Renal cortical epithelial cell (primary cell): Measurements from ENCODE around the gene CCDC127. TPM values are rescaled to one million over a fixed set of nuclear protein-coding genes. Genes with fewer than 3 reads are reported as not detected.
A peak's percentile ranks its signal among the peaks of the same experiment; 100 is the strongest.
"Not testable (repeated sequence)": the region's sequence is repeated elsewhere in the genome, so short reads cannot be mapped to it uniquely, and the experiment has no call there.

Source experiments
- DNase-seq: peaks from one replicate; pipeline ENCODE4 v3.0.0-alpha.2; 2011; ENCODE audit warnings: low read depth
- total RNA-seq: library from RNA; depleted of rRNA; stranded (reverse); fragments of >200 nt; gene quantifications from 2 replicates; pipeline ENCODE4 v1.2.3, GENCODE V29; 2014

CCDC127 gene
- total RNA-seq, result 3.6 and 9.9 TPM in 2 replicates

DNA sequence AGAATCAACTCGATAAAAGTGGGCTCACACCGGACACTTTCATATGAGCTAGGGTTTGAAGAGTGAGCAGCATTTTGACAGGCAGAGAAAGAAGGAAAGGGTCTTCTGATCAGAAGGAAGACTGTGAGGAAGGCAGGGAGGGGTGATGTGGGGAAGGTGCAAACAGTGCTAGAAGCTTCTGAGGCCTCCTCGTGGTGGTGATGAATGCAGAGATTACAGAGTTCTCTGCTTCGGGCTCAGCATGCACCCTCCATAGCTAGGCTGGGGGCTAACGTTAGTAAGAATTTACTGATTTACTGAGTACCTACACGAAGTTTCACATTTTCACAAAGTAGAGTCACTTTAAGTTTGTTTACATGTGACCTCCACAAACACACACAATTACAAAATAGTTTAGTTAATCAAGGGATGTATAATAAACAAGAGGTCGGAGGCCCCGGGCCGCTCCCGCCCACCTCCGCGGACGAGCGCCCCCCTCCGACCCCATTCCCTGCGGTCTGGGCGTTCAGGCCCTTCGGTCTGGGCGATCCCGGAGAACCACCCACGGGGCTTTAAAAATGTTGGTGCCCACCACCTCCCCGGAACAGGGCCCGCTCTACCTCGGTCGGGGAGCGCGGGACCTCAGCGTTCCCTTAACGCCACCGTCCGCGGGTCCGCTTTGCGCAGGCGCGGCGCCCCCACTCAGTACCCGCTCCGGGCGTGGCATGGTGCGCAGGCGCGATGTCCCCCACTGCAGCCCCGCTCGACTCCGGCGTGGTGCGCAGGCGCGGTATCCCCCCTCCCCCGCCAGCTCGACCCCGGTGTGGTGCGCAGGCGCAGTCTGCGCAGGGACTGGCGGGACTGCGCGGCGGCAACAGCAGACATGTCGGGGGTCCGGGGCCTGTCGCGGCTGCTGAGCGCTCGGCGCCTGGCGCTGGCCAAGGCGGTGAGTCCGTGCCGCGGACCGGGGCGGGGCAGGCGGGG, at the start of gene CCDC127, which contains the start of gene SDHA:
Gene CCDC127 (minus strand): TSS at position 660 of the 963 bp plus-strand sequence. CDS start 1,304 bp downstream, outside the sequence.
Gene SDHA (plus strand): TSS at position 827 of the 963 bp plus-strand sequence. CDS start 36 bp downstream, at position 863.
- DNase-seq, result peak; percentile 72

DNA sequence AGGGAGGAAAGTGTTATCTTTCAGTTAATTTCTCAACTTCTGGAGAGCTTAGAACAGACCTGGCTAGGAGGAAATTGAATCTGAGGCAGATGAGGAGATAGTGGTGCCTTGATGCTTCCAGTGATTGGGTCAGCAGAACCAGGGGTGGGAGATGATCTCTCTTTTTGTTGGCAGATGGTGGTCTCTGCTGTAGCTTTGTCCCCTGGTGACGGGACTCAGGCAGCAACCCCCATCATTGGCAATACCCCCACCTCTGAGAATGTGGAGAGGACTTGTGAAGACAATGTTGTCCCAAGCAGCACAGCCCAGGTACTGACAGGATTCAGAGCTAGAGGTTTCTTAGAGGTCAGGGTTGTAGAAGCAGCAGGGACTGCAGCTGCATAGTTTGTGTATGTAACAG, 49.8 kb upstream of the CCDC127 start:
- DNase-seq, result no peak

DNA sequence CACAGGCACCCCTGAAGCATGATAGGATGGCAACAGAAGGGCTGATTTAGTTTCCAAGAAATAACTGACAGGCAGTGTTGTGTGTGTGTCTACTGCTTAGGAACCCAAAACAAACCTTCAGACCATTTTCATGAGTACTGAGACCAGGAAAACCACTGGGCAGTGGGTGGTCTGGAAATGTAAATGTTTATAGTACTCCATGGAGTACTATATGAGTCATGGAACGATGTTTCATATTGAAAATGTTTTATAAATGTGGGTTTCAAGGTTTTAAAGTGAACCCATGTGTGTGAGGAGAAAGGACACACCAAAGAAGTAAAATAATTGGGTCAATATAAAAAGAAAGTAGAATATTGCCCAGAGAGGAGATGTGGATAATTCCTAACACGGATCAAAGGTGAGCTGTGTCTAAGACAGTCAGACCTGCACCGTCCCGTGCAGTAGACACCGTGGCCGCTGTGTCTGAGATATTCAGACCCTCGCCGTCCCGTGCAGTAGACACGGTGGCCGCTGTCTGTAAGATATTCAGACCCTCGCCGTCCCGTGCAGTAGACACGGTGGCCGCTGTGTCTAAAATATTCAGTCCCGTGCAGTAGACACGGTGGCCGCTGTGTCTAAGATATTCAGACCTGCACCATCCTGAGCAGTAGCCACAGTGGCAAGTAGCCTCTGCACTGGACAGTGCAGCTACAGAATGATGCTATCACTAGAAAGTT, 48.5 kb upstream of the CCDC127 start:
- not testable (repeated sequence) for DNase-seq

GRCh38 chr5:264338-264737, 46.4 kb upstream of the CCDC127 start:
- DNase-seq, result no peak

DNA sequence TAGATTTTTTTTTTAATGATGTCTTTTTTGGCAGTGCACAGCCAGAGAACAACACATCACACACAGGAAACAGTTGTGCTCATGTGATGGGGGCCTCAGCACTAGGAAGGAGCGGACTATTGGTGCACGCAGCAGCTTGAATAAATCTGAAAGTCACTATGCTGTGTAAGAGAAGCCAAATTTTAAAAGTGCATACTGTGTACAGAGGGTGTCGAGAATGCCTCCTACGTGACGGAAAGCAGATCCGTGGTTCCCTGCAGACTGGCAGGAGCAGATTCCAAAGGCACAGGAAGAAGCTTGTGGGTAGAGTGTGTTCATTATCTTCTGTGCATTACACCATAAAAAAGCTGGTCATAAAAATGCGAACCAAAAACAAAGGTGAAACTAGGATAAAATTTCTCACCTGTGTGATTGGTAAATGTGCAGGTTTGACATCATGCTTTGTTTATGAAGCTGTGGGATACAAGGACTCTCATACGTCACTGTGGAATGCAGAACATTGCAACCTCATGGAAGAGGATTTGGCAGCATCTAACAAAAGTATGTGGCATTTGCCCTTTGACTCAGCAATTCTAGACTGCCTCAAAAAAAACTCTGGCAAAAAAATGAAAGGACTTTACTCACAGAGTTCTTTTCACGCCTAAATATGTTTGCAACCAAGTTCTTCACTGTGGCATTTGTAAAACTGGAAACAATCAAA, 45.5 kb upstream of the CCDC127 start:
- DNase-seq, result peak; percentile 95

DNA sequence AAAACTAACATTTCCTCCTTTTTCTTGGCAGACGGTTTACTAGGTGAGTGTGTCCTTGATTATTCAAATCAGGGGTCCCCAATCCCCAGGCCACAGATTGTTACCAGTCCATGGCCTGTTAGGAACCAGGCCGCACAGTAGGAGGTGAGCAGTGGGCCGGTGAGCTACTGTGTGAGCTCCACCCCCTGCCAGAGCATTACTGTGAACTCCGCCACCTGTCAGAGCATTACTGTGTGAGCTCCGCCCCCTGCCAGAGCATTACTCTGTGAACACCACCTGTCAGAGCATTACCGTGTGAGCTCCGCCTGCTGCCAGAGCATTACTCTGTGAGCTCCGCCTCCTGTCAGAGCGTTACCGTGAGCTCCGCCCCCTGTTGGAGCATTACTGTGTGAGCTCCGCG, 39.2 kb upstream of the CCDC127 start:
- DNase-seq, result no peak

DNA sequence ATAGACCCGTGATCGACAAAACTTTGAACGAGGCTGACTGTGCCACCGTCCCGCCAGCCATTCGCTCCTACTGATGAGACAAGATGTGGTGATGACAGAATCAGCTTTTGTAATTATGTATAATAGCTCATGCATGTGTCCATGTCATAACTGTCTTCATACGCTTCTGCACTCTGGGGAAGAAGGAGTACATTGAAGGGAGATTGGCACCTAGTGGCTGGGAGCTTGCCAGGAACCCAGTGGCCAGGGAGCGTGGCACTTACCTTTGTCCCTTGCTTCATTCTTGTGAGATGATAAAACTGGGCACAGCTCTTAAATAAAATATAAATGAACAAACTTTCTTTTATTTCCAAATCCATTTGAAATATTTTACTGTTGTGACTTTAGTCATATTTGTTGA, 38.4 kb upstream of the CCDC127 start:
- not testable (repeated sequence) for DNase-seq

DNA sequence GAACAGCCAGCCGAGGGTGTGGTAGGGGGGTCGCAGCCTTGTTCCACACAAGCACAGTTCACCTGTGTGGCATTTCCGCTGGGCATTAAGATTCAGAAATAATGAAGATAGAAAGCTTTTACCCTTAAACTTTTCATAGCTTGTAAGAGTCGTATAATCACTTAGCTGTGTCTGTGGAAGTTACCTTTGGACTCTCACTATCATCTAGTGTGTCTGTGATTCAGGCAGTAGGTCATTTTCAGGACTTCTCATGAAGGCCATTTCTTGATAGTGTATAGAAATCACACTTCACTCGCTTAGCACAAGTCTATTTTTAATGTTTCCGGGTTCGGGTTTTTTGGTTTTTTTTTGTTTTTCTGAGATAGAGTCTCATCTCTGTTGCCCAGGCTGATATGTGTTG, 37.2 kb upstream of the CCDC127 start:
- not testable (repeated sequence) for DNase-seq

GRCh38 chr5:254322-254721, 36.4 kb upstream of the CCDC127 start:
- not testable (repeated sequence) for DNase-seq

DNA sequence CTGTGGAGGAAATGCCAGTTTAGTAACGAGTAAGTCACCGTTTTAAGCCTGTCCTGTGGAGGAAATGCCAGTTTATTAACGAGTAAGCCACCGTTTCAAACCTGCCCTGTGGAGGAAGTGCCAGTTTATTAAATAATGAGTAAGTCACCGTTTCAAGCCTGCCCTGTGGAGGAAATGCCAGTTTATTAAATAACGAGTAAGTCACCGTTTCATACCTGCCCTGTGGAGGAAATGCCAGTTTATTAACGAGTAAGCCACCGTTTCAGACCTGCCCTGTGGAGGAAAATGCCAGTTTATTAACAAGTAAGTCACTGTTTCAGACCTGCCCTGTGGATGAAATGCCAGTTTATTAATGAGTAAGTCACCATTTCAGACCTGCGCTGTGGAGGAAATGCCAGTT, 34.6 kb upstream of the CCDC127 start:
- peak; percentile 70 for DNase-seq

DNA sequence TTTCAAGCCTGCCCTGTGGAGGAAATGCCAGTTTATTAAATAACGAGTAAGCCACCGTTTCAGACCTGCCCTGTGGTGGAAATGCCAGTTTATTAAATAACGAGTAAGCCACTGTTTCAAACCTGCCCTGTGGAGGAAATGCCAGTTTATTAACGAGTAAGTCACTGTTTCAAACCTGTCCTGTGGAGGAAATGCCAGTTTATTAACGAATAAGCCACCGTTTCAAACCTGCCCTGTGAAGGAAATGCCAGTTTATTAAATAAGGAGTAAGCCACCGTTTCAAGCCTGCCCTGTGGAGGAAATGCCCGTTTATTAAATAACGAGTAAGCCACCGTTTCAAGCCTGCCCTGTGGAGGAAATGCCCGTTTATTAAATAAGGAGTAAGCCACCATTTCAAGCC, 34.0 kb upstream of the CCDC127 start:
- DNase-seq, result peak; percentile 36

GRCh38 chr5:251538-251937, 33.6 kb upstream of the CCDC127 start:
- DNase-seq, result peak; percentile 6

GRCh38 chr5:251016-251415, 33.1 kb upstream of the CCDC127 start:
- not testable (repeated sequence) for DNase-seq

DNA sequence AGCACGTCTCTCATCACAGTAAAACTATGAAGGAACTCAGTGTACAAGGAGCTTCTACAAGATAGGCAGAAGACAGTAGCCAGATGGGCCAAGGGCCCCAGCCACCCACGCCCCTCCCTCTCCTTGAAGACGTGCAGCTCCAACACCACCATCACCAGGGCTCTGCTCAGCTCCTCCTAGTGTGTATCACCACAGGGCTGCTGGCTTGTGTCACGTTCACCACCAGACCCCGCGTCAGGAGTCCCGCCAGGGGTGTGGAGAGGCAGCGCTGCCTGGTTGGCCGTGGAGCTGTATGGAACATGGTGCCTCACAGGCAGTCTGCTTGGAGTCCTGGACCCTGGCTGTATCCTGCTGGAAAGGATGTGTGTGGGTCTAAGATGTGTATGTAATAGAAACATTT, 32.4 kb upstream of the CCDC127 start:
- DNase-seq, result not testable (repeated sequence)

GRCh38 chr5:245717-246116, 27.8 kb upstream of the CCDC127 start:
- DNase-seq, result not testable (repeated sequence)

DNA sequence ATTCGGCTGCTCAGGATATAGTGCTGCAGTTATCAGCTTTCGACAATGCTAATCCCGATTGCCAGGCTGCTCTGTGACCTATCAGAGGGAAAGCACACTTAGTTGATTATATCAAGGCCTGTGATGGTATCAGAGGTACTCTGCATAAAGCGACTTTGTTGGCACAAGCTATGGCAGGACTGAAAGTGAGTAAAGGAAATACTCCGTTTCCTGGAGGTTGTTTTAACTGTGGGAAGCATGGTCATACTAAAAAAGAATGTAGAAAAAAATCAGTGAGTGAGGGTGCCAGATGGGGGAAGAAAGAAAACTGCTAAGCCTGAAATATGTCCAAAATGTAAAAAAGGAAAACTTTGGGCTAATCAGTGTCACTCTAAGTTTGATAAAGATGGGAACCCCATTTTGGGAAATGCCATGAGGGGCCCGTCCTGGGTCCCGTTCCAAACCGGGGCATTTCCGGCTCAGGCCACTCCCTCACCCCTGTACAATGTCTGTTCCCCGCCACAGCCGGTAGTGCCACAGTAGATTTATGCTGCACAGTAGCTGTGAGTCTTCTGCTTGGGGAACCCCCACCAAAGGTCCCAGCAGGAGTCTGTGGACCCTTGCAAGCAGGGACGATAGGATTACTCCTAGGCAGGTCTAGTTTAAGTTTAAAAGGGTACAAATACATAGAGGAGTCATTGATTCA, 25.9 kb upstream of the CCDC127 start:
- DNase-seq, result not testable (repeated sequence)

DNA sequence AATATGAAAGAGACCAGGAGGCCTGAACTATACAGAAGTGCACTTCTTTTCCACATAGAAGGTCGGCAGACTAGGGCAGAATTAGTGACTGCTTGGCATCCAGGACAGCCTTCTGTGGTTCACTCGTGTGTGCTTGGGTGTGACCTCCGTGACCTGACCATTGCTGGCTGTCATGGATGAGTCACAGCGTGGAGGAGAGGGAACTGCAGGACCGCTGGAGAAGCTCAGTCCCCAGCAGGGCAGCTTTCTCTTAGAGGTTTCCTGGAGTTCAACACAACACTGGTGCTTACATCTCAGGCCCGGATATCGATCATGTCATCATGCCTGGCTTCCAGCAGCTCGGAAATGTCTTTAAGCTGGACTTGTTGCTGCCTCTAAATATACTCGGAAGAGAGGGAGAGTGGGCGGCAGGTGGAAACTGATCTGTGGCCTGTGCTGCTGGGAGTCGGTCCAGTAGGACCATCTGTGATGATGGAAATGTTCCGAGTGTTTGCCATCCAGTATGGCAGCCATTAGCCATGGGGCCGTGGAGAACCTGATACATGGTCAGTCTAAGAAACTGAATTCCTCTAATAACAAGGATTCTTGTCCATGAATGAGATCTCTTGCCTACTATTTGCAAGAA, 23.2 kb upstream of the CCDC127 start:
- not testable (repeated sequence) for DNase-seq

DNA sequence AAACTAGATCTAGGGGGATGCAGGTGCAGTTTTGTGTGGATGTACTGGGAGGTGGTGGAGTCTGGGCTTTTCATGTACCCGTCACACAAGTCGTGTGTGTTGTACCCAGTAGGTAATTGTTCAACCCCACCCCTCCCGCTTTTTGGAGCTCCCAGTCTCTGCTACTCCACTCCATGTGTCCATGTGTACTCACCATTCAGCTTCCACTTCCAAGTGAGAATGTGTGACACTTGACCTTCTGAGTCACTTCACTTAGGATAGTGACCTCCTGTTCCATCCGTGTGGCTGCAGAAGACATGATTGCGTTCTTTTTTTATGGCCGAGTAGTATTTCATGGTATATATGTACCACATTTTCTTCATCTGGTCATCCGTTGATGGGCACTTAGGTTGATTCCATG, 22.6 kb upstream of the CCDC127 start:
- not testable (repeated sequence) for DNase-seq

- DNase-seq, result not testable (repeated sequence)
These were observed 20.0 kb upstream of the CCDC127 start for GRCh38 chr5:237931-238330.

GRCh38 chr5:235527-235926, 17.6 kb upstream of the CCDC127 start:
- DNase-seq, result not testable (repeated sequence)

GRCh38 chr5:234450-234849, 16.5 kb upstream of the CCDC127 start:
- DNase-seq, result no peak
